Mesothelial cell of epicardium (in vitro differentiated cells): ENCODE measurements around the gene ZMYM4. TPM values are rescaled to one million over a fixed set of nuclear protein-coding genes. Genes with fewer than 3 reads are reported as not detected.

ENCODE experiments used
- DNase-seq, 2 experiments: peaks; one replicate each; pipeline ENCODE4 v3.0.0; 2021; ENCODE audit warnings: low spot score in 2 of 2; ENCODE audit not compliant: unreplicated experiment in 2 of 2
- H3K27ac Mint-ChIP-seq: 2 replicates; pipeline ENCODE4 v1.8.0; 2021; ENCODE audit warnings: mixed read lengths
- H3K27me3 Mint-ChIP-seq: 2 replicates; pipeline ENCODE4 v1.8.0; 2021; ENCODE audit warnings: low read depth, mixed read lengths
- H3K36me3 Mint-ChIP-seq: 2 replicates; pipeline ENCODE4 v1.8.0; 2021; ENCODE audit warnings: mixed read lengths
- H3K4me1 Mint-ChIP-seq: 2 replicates; pipeline ENCODE4 v1.8.0; 2021; ENCODE audit warnings: mixed read lengths
- H3K4me3 Mint-ChIP-seq: 2 replicates; pipeline ENCODE4 v1.8.0; 2021; ENCODE audit warnings: mild to moderate bottlenecking, moderate library complexity, mixed read lengths
- H3K9me3 Mint-ChIP-seq: 2 replicates; pipeline ENCODE4 v1.8.0; 2021; ENCODE audit warnings: mixed read lengths
- CTCF ChIP-seq: fragments of 200-600 bp; sonication (generic); IDR thresholded peaks from one replicate; pipeline ENCODE4 v1.5.0; 2021; ENCODE audit warnings: antibody characterized with exemption; ENCODE audit not compliant: unreplicated experiment
- total RNA-seq: library from RNA; stranded (reverse); gene quantifications from 3 replicates; pipeline ENCODE4 v1.2.1, GENCODE V29; 2021

ZMYM4 gene
- total RNA-seq, 1 donor from 2014 or later: 91.3 TPM

- TF ChIP-seq CTCF: no peak
- no peak overlapping the region for H3K4me3 Mint-ChIP-seq
- H3K9me3 Mint-ChIP-seq: no peaks in the 10 kb centered on the region
- no peak for DNase-seq
- no peaks in the 10 kb centered on the region for H3K27me3 Mint-ChIP-seq
- no peaks in the 10 kb centered on the region for H3K4me1 Mint-ChIP-seq
- H3K27ac Mint-ChIP-seq: no peak overlapping the region
- H3K36me3 Mint-ChIP-seq: peaks cover 48% of the 10 kb centered on the region
These were observed 166.2 kb downstream of the ZMYM4 start for GRCh38 chr1:35434703-35435102.

GRCh38 chr1:35436078-35436477, 167.6 kb downstream of the ZMYM4 start:
- DNase-seq: no peak
- Mint-ChIP-seq H3K4me1 (no peaks in the 10 kb centered on the region), H3K4me3 (no peak overlapping the region), H3K27me3 (no peaks in the 10 kb centered on the region), H3K27ac (no peak overlapping the region), H3K36me3 (peaks cover 37% of the 10 kb centered on the region), H3K9me3 (no peaks in the 10 kb centered on the region)
- no peak for TF ChIP-seq CTCF

- no peaks in the 10 kb centered on the region for H3K4me1 Mint-ChIP-seq
- H3K27me3 Mint-ChIP-seq: no peaks in the 10 kb centered on the region
- TF ChIP-seq CTCF: no peak
- no peak overlapping the region for H3K27ac Mint-ChIP-seq
- H3K36me3 Mint-ChIP-seq: peaks cover 35% of the 10 kb centered on the region
- no peak for DNase-seq
- no peak overlapping the region for H3K4me3 Mint-ChIP-seq
- no peaks in the 10 kb centered on the region for H3K9me3 Mint-ChIP-seq
These were observed 168.7 kb downstream of the ZMYM4 start for GRCh38 chr1:35437200-35437599.

GRCh38 chr1:35439626-35440025, 171.1 kb downstream of the ZMYM4 start:
- no peaks in the 10 kb centered on the region for H3K4me1 Mint-ChIP-seq
- no peaks in the 10 kb centered on the region for H3K27me3 Mint-ChIP-seq
- H3K27ac Mint-ChIP-seq: no peak overlapping the region
- H3K9me3 Mint-ChIP-seq: no peaks in the 10 kb centered on the region
- no peak for DNase-seq
- no peak overlapping the region for H3K4me3 Mint-ChIP-seq
- no peak for TF ChIP-seq CTCF
- peaks cover 26% of the 10 kb centered on the region for H3K36me3 Mint-ChIP-seq

- Mint-ChIP-seq H3K27ac (no peak overlapping the region), H3K36me3 (peaks cover 25% of the 10 kb centered on the region), H3K27me3 (no peaks in the 10 kb centered on the region), H3K4me1 (no peaks in the 10 kb centered on the region), H3K4me3 (no peak overlapping the region), H3K9me3 (no peaks in the 10 kb centered on the region)
- TF ChIP-seq CTCF: no peak
- no peak for DNase-seq
These were observed 173.5 kb downstream of the ZMYM4 start for GRCh38 chr1:35441926-35442579.

GRCh38 chr1:35442734-35443133, 174.2 kb downstream of the ZMYM4 start:
- Mint-ChIP-seq H3K4me3 (no peak overlapping the region), H3K27me3 (no peaks in the 10 kb centered on the region), H3K36me3 (peaks cover 27% of the 10 kb centered on the region), H3K27ac (no peak overlapping the region), H3K9me3 (no peaks in the 10 kb centered on the region), H3K4me1 (no peaks in the 10 kb centered on the region)
- no peak for TF ChIP-seq CTCF
- no peak for DNase-seq
